GM19467 (cell line): ENCODE data around the gene TSTD1.
"Not testable (repeated sequence)": the region's sequence is repeated elsewhere in the genome, so short reads cannot be mapped to it uniquely, and the experiment has no call there.

Experiments
- ATAC-seq: cut with Tn5 transposase; IDR thresholded peaks from one replicate; pipeline ENCODE4 v1.9.1; 2021; ENCODE audit warnings: mild to moderate bottlenecking, moderate library complexity; ENCODE audit not compliant: unreplicated experiment

Gene TSTD1

GRCh38 chr1:161012420-161012819, 26.3 kb downstream of the TSTD1 start:
- no peak for ATAC-seq

- ATAC-seq, result no peak
Observed at GRCh38 chr1:161009602-161010211, 29.1 kb downstream of the TSTD1 start.

- ATAC-seq, result no peak
Observed at GRCh38 chr1:161008869-161009510, 29.8 kb downstream of the TSTD1 start.

GRCh38 chr1:161007369-161007768, 31.4 kb downstream of the TSTD1 start:
- ATAC-seq, result no peak

GRCh38 chr1:161006563-161006962, 32.2 kb downstream of the TSTD1 start:
- ATAC-seq, result no peak

- ATAC-seq, result no peak
Observed at GRCh38 chr1:161001525-161001924, 37.2 kb downstream of the TSTD1 start.

GRCh38 chr1:161000736-161001480, 37.9 kb downstream of the TSTD1 start:
- ATAC-seq, result no peak

GRCh38 chr1:160999376-160999775, 39.4 kb downstream of the TSTD1 start:
- ATAC-seq, result no peak

GRCh38 chr1:160997323-160998038, 41.3 kb downstream of the TSTD1 start:
- no peak for ATAC-seq

- no peak for ATAC-seq
Observed at GRCh38 chr1:160996178-160996577, 42.6 kb downstream of the TSTD1 start.

GRCh38 chr1:160993544-160994193, 45.1 kb downstream of the TSTD1 start:
- no peak for ATAC-seq

- not testable (repeated sequence) for ATAC-seq
Observed at GRCh38 chr1:160992036-160992435, 46.7 kb downstream of the TSTD1 start.
